Gastroesophageal sphincter (tissue), 4 donors: ENCODE data around the gene TIMD4. TPM values are rescaled to one million over a fixed set of nuclear protein-coding genes. Genes with fewer than 3 reads are reported as not detected.
"Not testable (repeated sequence)": the region's sequence is repeated elsewhere in the genome, so short reads cannot be mapped to it uniquely, and the experiment has no call there.

ENCODE experiments used
- ATAC-seq: fragments of 150-250 bp; one replicate; pipeline ENCODE4 v1.9.1; 2016; ENCODE audit warnings: mild to moderate bottlenecking, moderate library complexity
- H3K27ac ChIP-seq, 4 donors: fragments of 200-600 bp; sonication (generic) in 3 of 4; 1 replicate in 3 of 4; 2 replicates in 1 of 4; pipeline ENCODE4 v1.5.1; 2016 to 2019
- H3K27me3 ChIP-seq: fragments of 200-600 bp; sonication (generic); one replicate; pipeline ENCODE4 v1.5.1; 2019
- H3K36me3 ChIP-seq, 2 donors: fragments of 200-600 bp; sonication (generic); one replicate each; pipeline ENCODE4 v1.5.1; 2019; ENCODE audit warnings: control low read depth in 1 of 2
- H3K4me1 ChIP-seq, 3 donors: fragments of 200-600 bp; sonication (generic); 1 replicate in 2 of 3; 2 replicates in 1 of 3; pipeline ENCODE4 v1.5.1; 2016 to 2019; ENCODE audit warnings: control low read depth in 2 of 3
- H3K4me3 ChIP-seq, 2 donors: fragments of 200-600 bp; sonication (generic); one replicate each; pipeline ENCODE4 v1.5.1; 2019; ENCODE audit warnings: mild to moderate bottlenecking in 1 of 2, moderate library complexity in 1 of 2
- H3K9me3 ChIP-seq, 3 donors: fragments of 200-600 bp; sonication (generic); one replicate each; pipeline ENCODE4 v1.5.1; 2017 to 2019; ENCODE audit warnings: control low read depth in 2 of 3
- CTCF ChIP-seq, 4 experiments: fragments of 200-600 bp in 2 of 4; fragments of 450-650 bp in 2 of 4; sonication (generic) in 1 of 4; IDR thresholded peaks; one replicate each; pipeline ENCODE4 v1.5.1; 2017 to 2019; ENCODE audit warnings: antibody characterized with exemption in 4 of 4, mild to moderate bottlenecking in 2 of 4, moderate library complexity in 2 of 4
- EP300 ChIP-seq: sonication (generic); formaldehyde crosslinking; IDR thresholded peaks from one replicate; pipeline ENCODE4 v1.6.1; 2017; ENCODE audit warnings: antibody characterized with exemption, mild to moderate bottlenecking
- POLR2A ChIP-seq, 2 donors: fragments of 450-650 bp; IDR thresholded peaks; one replicate each; pipeline ENCODE4 v1.6.1; 2017; ENCODE audit warnings: antibody characterized with exemption in 2 of 2, mild to moderate bottlenecking in 2 of 2, moderate library complexity in 1 of 2
- POLR2AphosphoS5 ChIP-seq: sonication (generic); formaldehyde crosslinking; IDR thresholded peaks from one replicate; pipeline ENCODE4 v1.6.1; 2017; ENCODE audit warnings: antibody characterized with exemption
- WGBS, 2 donors: methylation state at CpG; one replicate each; pipeline ENCODE4 v1.1.5; 2018; ENCODE audit warnings: low coverage in 1 of 2; 5-methylcytosine and 5-hydroxymethylcytosine counted together
- total RNA-seq, 4 donors: library from RNA; depleted of rRNA; stranded (reverse); fragments of >200 nt; gene quantifications; one replicate each; pipeline ENCODE4 v1.1.0, GENCODE V29; 2016

The TIMD4 gene
- total RNA-seq, 4 donors from 2014 or later: 0.67 to 1.2 TPM; not detected in 2

GRCh38 chr5:156927545-156927944, 35.5 kb downstream of the TIMD4 start:
- 70 to 88% methylated on average over 1 of the region's 1 CpG for WGBS, 2 donors
- H3K36me3 ChIP-seq: no peaks in the 10 kb centered on the region
- TF ChIP-seq EP300 (no peak), CTCF (IDR thresholded peaks at IDR 0.05) (no peak), POLR2AphosphoS5 (no peak), POLR2A (IDR thresholded peaks at IDR 0.05) (no peak)
- H3K9me3 ChIP-seq: no peaks in the 10 kb centered on the region
- H3K4me1 ChIP-seq: no peaks in the 10 kb centered on the region
- H3K4me3 ChIP-seq: no peak overlapping the region
- no peak overlapping the region for H3K27ac ChIP-seq
- H3K27me3 ChIP-seq: no peaks in the 10 kb centered on the region
- no peak for ATAC-seq

- not testable (repeated sequence) for H3K36me3 ChIP-seq, ATAC-seq, H3K27me3 ChIP-seq, H3K9me3 ChIP-seq, H3K4me1 ChIP-seq, H3K27ac ChIP-seq, H3K4me3 ChIP-seq
- 74 to 78% methylated on average over 2 to 4 of the region's 4 CpGs for WGBS, 2 donors
Observed at GRCh38 chr5:156925767-156926166, 37.3 kb downstream of the TIMD4 start.

GRCh38 chr5:156922207-156922792, 40.7 kb downstream of the TIMD4 start:
- H3K4me1 ChIP-seq: no peaks in the 10 kb centered on the region
- no peak for ATAC-seq
- no peak overlapping the region for H3K4me3 ChIP-seq
- WGBS, 2 donors: 91 to 93% methylated on average over 3 of the region's 3 CpGs
- no peaks in the 10 kb centered on the region for H3K36me3 ChIP-seq
- H3K9me3 ChIP-seq: no peaks in the 10 kb centered on the region
- no peak overlapping the region for H3K27ac ChIP-seq
- no peaks in the 10 kb centered on the region for H3K27me3 ChIP-seq
- TF ChIP-seq POLR2AphosphoS5: no peak
- no peak for TF ChIP-seq CTCF (IDR thresholded peaks at IDR 0.05)

GRCh38 chr5:156920861-156921431, 42.1 kb downstream of the TIMD4 start:
- 97% methylated on average over 3 of the region's 3 CpGs; no CpG with 5 or more reads in 1 of the 2 donors for WGBS, 2 donors
- TF ChIP-seq EP300 (no peak), POLR2A (IDR thresholded peaks at IDR 0.05) (no peak), CTCF (IDR thresholded peaks at IDR 0.05) (no peak), POLR2AphosphoS5 (no peak)
- Histone ChIP-seq H3K4me1 (no peaks in the 10 kb centered on the region), H3K4me3 (no peak overlapping the region), H3K36me3 (no peaks in the 10 kb centered on the region), H3K27ac (no peak overlapping the region), H3K27me3 (no peaks in the 10 kb centered on the region), H3K9me3 (no peaks in the 10 kb centered on the region)
- ATAC-seq: no peak

- no peak for TF ChIP-seq POLR2AphosphoS5
- no peak for TF ChIP-seq EP300
- TF ChIP-seq POLR2A (IDR thresholded peaks at IDR 0.05): no peak
- no peak for TF ChIP-seq CTCF (IDR thresholded peaks at IDR 0.05)
- no peaks in the 10 kb centered on the region for H3K4me1 ChIP-seq
Observed at GRCh38 chr5:156920042-156920860, 42.8 kb downstream of the TIMD4 start.

More at GRCh38 chr5:156920042-156920860, 42.8 kb downstream of the TIMD4 start:
- H3K36me3 ChIP-seq: no peaks in the 10 kb centered on the region
- H3K4me3 ChIP-seq: no peak overlapping the region
- ATAC-seq: no peak
- no peak overlapping the region for H3K27ac ChIP-seq
- H3K27me3 ChIP-seq: no peaks in the 10 kb centered on the region
- 80 to 88% methylated on average over 5 to 7 of the region's 7 CpGs for WGBS, 2 donors
- H3K9me3 ChIP-seq: no peaks in the 10 kb centered on the region
